ENCODE results near the gene PRRG2. TPM values are rescaled to one million over a fixed set of nuclear protein-coding genes. Genes with fewer than 3 reads are reported as not detected.
A peak's percentile ranks its signal among the peaks of the same experiment; 100 is the strongest.

Gene PRRG2
- total and polyA plus RNA-seq, 7 donors = 0.71 to 18.9 (median 12.7) TPM; not detected in 3

GRCh38 chr19:49588365-49589122, 7.4 kb downstream of the PRRG2 start:
- TF ChIP-seq EP300 (IDR thresholded peaks at IDR 0.05) (no peak), POLR2A (IDR thresholded peaks at IDR 0.05) (no peak), CTCF (IDR thresholded peaks at IDR 0.05) (no peak), POLR2AphosphoS5 (IDR thresholded peaks at IDR 0.05) (no peak)
- H3K27ac ChIP-seq = no peak overlapping the region
- 80 to 88% methylated on average over 18 of the region's 18 CpGs for WGBS, 2 donors
- H3K36me3 ChIP-seq = no peaks in the 10 kb centered on the region
- H3K4me1 ChIP-seq = peaks cover 0 to 28% (median 16%) of the 10 kb centered on the region in 4 donors
- no peaks in the 10 kb centered on the region for H3K27me3 ChIP-seq
- DNase-seq = no peak
- intact Hi-C loops (cut with DNase I) = no loop called here
- H3K4me3 ChIP-seq = no peak overlapping the region
- no peaks in the 10 kb centered on the region for H3K9me3 ChIP-seq

- peaks cover 0 to 36% (median 23%) of the 10 kb centered on the region in 4 donors for H3K4me1 ChIP-seq
- no peaks in the 10 kb centered on the region for H3K27me3 ChIP-seq
- TF ChIP-seq CTCF (IDR thresholded peaks at IDR 0.05) = no peak
- TF ChIP-seq EP300 (IDR thresholded peaks at IDR 0.05) = no peak
- no peak for TF ChIP-seq POLR2AphosphoS5 (IDR thresholded peaks at IDR 0.05)
- TF ChIP-seq POLR2A (IDR thresholded peaks at IDR 0.05) = no peak
- WGBS, 2 donors = 29 to 52% methylated on average over 5 of the region's 5 CpGs
- no peaks in the 10 kb centered on the region for H3K9me3 ChIP-seq
- DNase-seq = no peak
- peak overlapping the region in 3 of 4 donors; percentile 88 to 95 (median 89) for H3K4me3 ChIP-seq
- peak overlapping the region; percentile 92 to 97 (median 96) for H3K27ac ChIP-seq
- intact Hi-C loops (cut with DNase I) = no loop called here
- H3K36me3 ChIP-seq = peaks cover 2 to 5% (median 4%) of the 10 kb centered on the region in 4 donors
Measured at GRCh38 chr19:49589502-49589905, 8.4 kb downstream of the PRRG2 start.

DNA sequence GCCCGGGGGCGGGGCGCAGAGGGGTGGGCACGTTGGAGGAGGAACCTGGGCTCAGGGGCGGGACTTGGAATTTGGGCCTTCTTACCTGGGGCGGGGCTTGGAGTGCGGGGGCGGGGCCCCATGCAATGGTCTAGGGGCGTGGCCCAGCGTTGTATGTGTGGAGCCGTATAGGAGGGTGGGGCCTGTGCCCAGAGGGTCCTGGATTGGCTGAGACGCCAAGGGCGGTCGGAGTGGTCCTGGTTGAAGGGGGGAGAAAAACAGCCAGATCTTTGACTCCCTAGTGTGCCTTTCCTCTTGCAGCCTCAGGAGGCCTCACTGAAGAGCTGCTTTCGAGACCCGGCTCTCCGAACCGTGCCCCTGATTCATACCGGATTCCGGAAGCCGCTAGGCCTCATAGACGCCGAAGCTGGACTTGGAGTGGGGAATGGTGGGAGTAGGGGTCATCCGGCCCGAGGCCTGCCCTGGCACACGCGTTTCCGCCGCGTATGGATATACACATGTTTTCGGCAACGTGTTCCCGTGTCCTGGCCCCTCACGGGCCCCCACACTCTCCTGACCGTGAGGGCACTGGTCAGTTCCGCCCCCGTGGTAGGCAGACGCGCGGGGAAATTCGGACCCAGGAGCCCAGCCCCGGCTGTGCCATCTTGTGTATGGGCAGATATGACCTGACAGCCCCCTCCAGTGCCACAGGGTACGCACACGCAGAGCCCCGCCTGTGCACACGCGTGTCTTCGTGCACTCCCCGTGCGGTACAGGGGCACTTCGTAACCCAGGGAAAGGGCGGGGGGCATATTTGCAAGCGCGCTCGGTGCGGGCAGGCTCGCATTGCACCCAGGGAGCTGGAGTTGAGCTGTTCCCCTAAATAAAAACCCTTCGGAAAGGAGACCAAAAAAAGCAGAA, 9.2 kb downstream of the PRRG2 start:
- H3K9me3 ChIP-seq = no peaks in the 10 kb centered on the region
- peaks cover 9 to 13% (median 12%) of the 10 kb centered on the region in 4 donors for H3K36me3 ChIP-seq
- peak overlapping the region; percentile 92 to 97 (median 96) for H3K27ac ChIP-seq
- intact Hi-C loops (cut with DNase I) = loop anchor here (5.0 kb wide), 2 partner anchors 87 to 718 kb away; partner anchors contain the start of genes PPP1R15A and PRMT1
- peaks cover 0 to 43% (median 26%) of the 10 kb centered on the region in 4 donors for H3K4me1 ChIP-seq
- TF ChIP-seq EP300 (IDR thresholded peaks at IDR 0.05) (no peak), POLR2AphosphoS5 (IDR thresholded peaks at IDR 0.05) (peak; percentile 51 to 87 (median 81)), CTCF (IDR thresholded peaks at IDR 0.05) (peak in 2 of 4 experiments; percentile 7 to 20), POLR2A (IDR thresholded peaks at IDR 0.05) (peak; percentile 59 to 77)
- WGBS, 2 donors = 1% methylated on average over 58 of the region's 58 CpGs
- no peaks in the 10 kb centered on the region for H3K27me3 ChIP-seq
- DNase-seq = peak; percentile 96
- peak overlapping the region; percentile 71 to 95 (median 88) for H3K4me3 ChIP-seq

DNA sequence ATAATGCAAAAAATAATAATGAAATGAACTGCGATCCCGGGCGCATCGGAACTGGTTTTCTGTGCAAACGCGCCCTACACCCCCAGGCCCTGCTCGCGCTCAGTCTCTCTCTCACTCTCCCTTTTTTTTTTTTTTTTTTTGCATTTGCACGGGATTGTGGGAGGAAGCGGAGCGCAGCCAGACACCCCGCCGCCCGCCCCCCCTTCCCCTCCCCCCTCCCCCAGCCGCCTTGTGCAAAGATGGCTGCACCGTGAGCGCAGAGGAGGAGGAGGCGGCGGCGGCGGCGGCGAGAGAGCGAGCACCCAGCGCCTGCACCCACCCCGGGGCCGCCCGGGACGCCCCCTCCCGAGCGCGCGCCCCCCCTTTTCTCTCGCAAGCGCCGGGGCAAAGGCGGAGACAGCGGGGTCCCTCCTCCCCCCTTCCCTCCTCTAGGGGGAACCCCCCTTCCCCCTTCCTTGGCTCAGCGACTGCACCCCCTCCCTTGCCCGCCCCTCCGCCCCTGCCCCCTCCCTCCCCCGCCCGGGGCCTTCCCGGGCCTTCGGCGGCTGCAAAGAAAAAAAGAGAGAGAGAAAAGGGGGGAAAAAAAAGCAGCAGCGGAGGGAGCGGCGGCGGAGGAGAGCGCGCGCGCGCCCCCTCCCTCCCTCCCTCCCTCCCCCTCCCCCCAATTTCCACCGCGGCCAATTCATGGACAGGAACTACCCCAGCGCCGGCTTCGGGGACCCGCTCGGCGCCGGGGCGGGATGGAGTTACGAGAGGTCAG, 10.0 kb downstream of the PRRG2 start, which contains the start of gene PRR12:
Gene PRR12 (plus strand): TSS at position 212 of the 760 bp plus-strand sequence. CDS start 473 bp downstream, at position 685.
- peaks cover 0 to 45% (median 27%) of the 10 kb centered on the region in 4 donors for H3K4me1 ChIP-seq
- TF ChIP-seq CTCF (IDR thresholded peaks at IDR 0.05) (no peak), EP300 (IDR thresholded peaks at IDR 0.05) (no peak), POLR2A (IDR thresholded peaks at IDR 0.05) (no peak), POLR2AphosphoS5 (IDR thresholded peaks at IDR 0.05) (peak in 1 of 4 donors; percentile 9)
- H3K27me3 ChIP-seq = no peaks in the 10 kb centered on the region
- H3K4me3 ChIP-seq = peak within 1 kb of the TSS; percentile 71 to 95 (median 88)
- DNase-seq = peak; percentile 85
- H3K27ac ChIP-seq = peak within 1 kb of the TSS; percentile 92 to 97 (median 96)
- 1% methylated on average over 61 to 66 of the region's 66 CpGs for WGBS, 2 donors
- H3K9me3 ChIP-seq = no peaks in the 10 kb centered on the region
- intact Hi-C loops (cut with DNase I) = loop anchor here (1.0 to 5.0 kb wide), 3 partner anchors 50 to 719 kb away; partner anchors contain the start of genes PPP1R15A and PRMT1
- peaks cover 12 to 22% (median 21%) of the 10 kb centered on the region in 4 donors for H3K36me3 ChIP-seq

All from sigmoid colon (tissue), 7 donors.